ENCODE measurements around the gene PLET1.

Gene PLET1

GRCh38 chr11:112260490-112260889, at the start of gene PLET1:
PLET1 (minus strand) TSS chr11:112260860; CDS start chr11:112260589, 271 bp downstream.
- no peak for DNase-seq

- DNase-seq: peak; percentile 31 to 42
Observed at GRCh38 chr11:112310419-112310818, 49.8 kb upstream of the PLET1 start.

GRCh38 chr11:112308651-112309050, 48.0 kb upstream of the PLET1 start:
- no peak for DNase-seq

GRCh38 chr11:112307616-112308015, 47.0 kb upstream of the PLET1 start:
- no peak for DNase-seq

- DNase-seq: no peak
Observed at GRCh38 chr11:112306230-112306629, 45.6 kb upstream of the PLET1 start.

- no peak for DNase-seq
Observed at GRCh38 chr11:112304914-112305313, 44.3 kb upstream of the PLET1 start.

GRCh38 chr11:112303616-112304015, 43.0 kb upstream of the PLET1 start:
- no peak for DNase-seq

GRCh38 chr11:112302226-112302868, 41.7 kb upstream of the PLET1 start:
- DNase-seq: no peak

GRCh38 chr11:112300094-112300786, 39.6 kb upstream of the PLET1 start:
- no peak for DNase-seq

- no peak for DNase-seq
Observed at GRCh38 chr11:112298535-112298934, 37.9 kb upstream of the PLET1 start.

- DNase-seq: no peak
Observed at GRCh38 chr11:112297248-112297866, 36.7 kb upstream of the PLET1 start.

GRCh38 chr11:112296044-112296443, 35.4 kb upstream of the PLET1 start:
- DNase-seq: no peak

GRCh38 chr11:112294688-112295340, 34.2 kb upstream of the PLET1 start:
- no peak for DNase-seq

- DNase-seq: no peak
Observed at GRCh38 chr11:112293614-112294013, 33.0 kb upstream of the PLET1 start.

GRCh38 chr11:112292785-112293407, 32.2 kb upstream of the PLET1 start:
- DNase-seq: peak; percentile 56 to 66

GRCh38 chr11:112292188-112292587, 31.5 kb upstream of the PLET1 start:
- no peak for DNase-seq

- DNase-seq: no peak
Observed at GRCh38 chr11:112291191-112291590, 30.5 kb upstream of the PLET1 start.

GRCh38 chr11:112290493-112290850, 29.8 kb upstream of the PLET1 start:
- no peak for DNase-seq

GRCh38 chr11:112289588-112290492, 29.2 kb upstream of the PLET1 start:
- peak; percentile 54 to 80 for DNase-seq

- no peak for DNase-seq
Observed at GRCh38 chr11:112288021-112288420, 27.4 kb upstream of the PLET1 start.

GRCh38 chr11:112285841-112286311, 25.2 kb upstream of the PLET1 start:
- DNase-seq: no peak

- no peak for DNase-seq
Observed at GRCh38 chr11:112281726-112282125, 21.1 kb upstream of the PLET1 start.

Measured in inflammatory macrophage treated with lipopolysaccharide for 1 hour (primary cell).